Ascending aorta (tissue), 2 donors: ENCODE data around the gene ATXN1. TPM values are rescaled to one million over a fixed set of nuclear protein-coding genes. Genes with fewer than 3 reads are reported as not detected.
"Not testable (repeated sequence)": the region's sequence is repeated elsewhere in the genome, so short reads cannot be mapped to it uniquely, and the experiment has no call there.

Experiments
- DNase-seq, 2 donors: peaks; one replicate each; pipeline ENCODE4 v3.0.0-alpha.2; 2019; ENCODE audit warnings: low spot score in 2 of 2
- H3K27ac ChIP-seq, 2 donors: fragments of 200-600 bp; sonication (generic); one replicate each; pipeline ENCODE4 v1.5.1; 2016 to 2017; ENCODE audit warnings: mild to moderate bottlenecking in 1 of 2
- H3K27me3 ChIP-seq: fragments of 200-600 bp; sonication (generic); one replicate; pipeline ENCODE4 v1.5.1; 2017
- H3K36me3 ChIP-seq, 2 donors: fragments of 200-600 bp; sonication (generic); one replicate each; pipeline ENCODE4 v1.5.1; 2016
- H3K4me1 ChIP-seq, 2 donors: fragments of 200-600 bp; sonication (generic); one replicate each; pipeline ENCODE4 v1.5.1; 2016 to 2017; ENCODE audit warnings: mild to moderate bottlenecking in 1 of 2
- H3K4me3 ChIP-seq, 2 donors: fragments of 200-600 bp; sonication (generic); one replicate each; pipeline ENCODE4 v1.5.1; 2016 to 2017; ENCODE audit warnings: mild to moderate bottlenecking in 1 of 2
- H3K9me3 ChIP-seq, 2 donors: fragments of 200-600 bp; sonication (generic); one replicate each; pipeline ENCODE4 v1.5.1; 2016
- intact Hi-C: fragments of 100-400 bp; cut with DNase I; formaldehyde crosslinking; loops from one replicate; pipeline ENCODE4 v1.15.1; 2023
- total RNA-seq: library from RNA; depleted of rRNA; stranded (reverse); fragments of >200 nt; gene quantifications from one replicate; pipeline ENCODE4 v1.1.0, GENCODE V29; 2016
- TF ChIP-seq, protein P1 (sequence below), 3 experiments: fragments of 200-600 bp in 2 of 3; fragments of 450-650 bp in 1 of 3; sonication (generic) in 2 of 3; IDR thresholded peaks; one replicate each; pipeline ENCODE4 v1.5.1; 2016 to 2019; ENCODE audit warnings: antibody characterized with exemption in 3 of 3, mild to moderate bottlenecking in 1 of 3, moderate library complexity in 1 of 3

ATXN1 gene
- total RNA-seq, 1 donor from 2014 or later: 68.3 TPM

DNA sequence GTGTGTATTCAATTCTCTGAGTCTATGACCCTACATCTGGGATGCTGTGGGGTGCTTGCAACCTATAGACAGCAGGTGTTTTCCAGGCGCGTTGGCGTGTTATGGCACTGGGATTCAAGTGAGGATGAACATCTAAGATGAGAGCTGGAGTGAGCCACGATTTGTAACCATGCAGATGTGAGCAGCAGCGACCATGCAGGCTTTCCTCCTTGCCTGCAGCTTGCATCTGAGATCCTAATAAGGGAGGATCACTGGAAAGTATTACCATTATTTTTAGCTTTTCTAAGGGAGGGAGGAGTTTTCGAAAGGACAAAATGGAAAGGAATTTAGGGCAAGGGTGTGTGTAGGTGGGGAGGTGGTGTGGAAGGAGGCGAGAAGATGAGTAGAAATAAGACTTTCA lies 216.7 kb downstream of the ATXN1 start:
- intact Hi-C loops: no loop called here
- Histone ChIP-seq H3K36me3 (no peaks in the 10 kb centered on the region), H3K9me3 (no peaks in the 10 kb centered on the region), H3K4me3 (no peak overlapping the region), H3K27me3 (no peaks in the 10 kb centered on the region), H3K27ac (peak overlapping the region; percentile 29 to 39), H3K4me1 (peaks cover 10 to 34% of the 10 kb centered on the region in 2 donors)
- TF ChIP-seq, protein P1, sequence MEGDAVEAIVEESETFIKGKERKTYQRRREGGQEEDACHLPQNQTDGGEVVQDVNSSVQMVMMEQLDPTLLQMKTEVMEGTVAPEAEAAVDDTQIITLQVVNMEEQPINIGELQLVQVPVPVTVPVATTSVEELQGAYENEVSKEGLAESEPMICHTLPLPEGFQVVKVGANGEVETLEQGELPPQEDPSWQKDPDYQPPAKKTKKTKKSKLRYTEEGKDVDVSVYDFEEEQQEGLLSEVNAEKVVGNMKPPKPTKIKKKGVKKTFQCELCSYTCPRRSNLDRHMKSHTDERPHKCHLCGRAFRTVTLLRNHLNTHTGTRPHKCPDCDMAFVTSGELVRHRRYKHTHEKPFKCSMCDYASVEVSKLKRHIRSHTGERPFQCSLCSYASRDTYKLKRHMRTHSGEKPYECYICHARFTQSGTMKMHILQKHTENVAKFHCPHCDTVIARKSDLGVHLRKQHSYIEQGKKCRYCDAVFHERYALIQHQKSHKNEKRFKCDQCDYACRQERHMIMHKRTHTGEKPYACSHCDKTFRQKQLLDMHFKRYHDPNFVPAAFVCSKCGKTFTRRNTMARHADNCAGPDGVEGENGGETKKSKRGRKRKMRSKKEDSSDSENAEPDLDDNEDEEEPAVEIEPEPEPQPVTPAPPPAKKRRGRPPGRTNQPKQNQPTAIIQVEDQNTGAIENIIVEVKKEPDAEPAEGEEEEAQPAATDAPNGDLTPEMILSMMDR (IDR thresholded peaks at IDR 0.05): no peak
- no peak for DNase-seq

DNA sequence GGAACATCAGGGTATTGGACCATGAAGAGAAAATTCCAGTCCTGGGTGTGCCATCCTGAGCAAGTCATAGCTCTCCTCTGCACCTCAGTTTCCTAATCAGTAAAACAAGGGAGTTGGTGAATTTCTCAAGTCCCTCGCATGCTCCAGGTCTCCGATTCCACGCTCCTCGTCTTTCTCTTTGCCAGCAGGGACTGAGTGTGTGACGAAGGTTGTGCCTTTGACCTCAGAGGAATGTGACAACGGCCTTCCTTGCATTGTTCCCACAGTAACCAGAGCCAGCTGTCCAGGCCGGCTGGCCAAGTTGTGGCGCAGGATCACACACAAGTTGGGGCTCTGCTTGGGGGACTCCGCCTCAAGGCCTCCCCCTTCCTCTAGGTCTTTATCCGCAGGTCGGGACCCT lies 217.3 kb downstream of the ATXN1 start:
- Histone ChIP-seq H3K4me3 (no peak overlapping the region), H3K4me1 (peaks cover 10 to 34% of the 10 kb centered on the region in 2 donors), H3K27me3 (no peaks in the 10 kb centered on the region), H3K9me3 (no peaks in the 10 kb centered on the region), H3K27ac (peak overlapping the region; percentile 29 to 39), H3K36me3 (no peaks in the 10 kb centered on the region)
- no peak for DNase-seq
- intact Hi-C loops: no loop called here
- TF ChIP-seq, protein P1 (IDR thresholded peaks at IDR 0.05): no peak

DNA sequence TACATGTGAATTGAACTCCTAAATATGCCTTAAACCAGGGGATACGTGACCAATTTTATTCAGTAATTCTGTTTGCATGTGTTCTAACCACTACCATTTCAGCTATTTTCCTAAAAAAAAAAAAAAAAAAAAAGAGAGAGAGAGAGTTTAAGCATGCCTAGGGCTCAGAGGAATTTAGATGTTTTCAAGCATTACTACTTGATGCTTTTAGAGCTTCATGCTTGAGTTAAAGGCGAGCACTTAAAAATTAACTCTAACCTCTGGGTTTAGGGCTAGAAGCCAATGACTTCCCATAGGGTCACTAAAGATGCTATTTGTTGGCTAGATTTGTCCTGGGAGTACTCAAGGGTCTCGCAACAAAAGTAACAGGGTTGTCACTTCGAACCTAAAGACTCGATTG lies 217.7 kb downstream of the ATXN1 start:
- intact Hi-C loops: no loop called here
- Histone ChIP-seq H3K36me3 (no peaks in the 10 kb centered on the region), H3K9me3 (no peaks in the 10 kb centered on the region), H3K4me3 (no peak overlapping the region), H3K27ac (no peak overlapping the region), H3K27me3 (no peaks in the 10 kb centered on the region), H3K4me1 (peaks cover 10 to 34% of the 10 kb centered on the region in 2 donors)
- DNase-seq: no peak
- TF ChIP-seq, protein P1 (IDR thresholded peaks at IDR 0.05): no peak

DNA sequence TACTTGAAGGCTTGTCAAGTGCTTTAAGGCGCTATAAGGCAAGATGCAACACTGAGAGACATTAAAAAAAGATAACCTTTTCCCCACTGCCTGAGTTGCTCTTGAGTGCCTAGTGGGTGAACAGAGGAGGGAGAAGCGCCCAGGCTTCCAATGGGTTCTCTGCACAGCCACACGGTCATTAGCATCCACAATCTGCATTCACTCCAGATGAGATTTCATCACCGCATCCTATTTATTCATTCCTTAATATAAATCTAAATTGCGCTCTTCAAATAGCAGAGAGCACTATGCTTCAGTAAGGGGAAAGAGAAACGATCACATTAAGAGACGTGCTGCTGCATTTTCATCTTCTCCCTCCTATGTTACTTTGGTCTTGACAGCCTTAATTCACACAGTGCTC lies 219.2 kb downstream of the ATXN1 start:
- intact Hi-C loops: no loop called here
- H3K27ac ChIP-seq: peak overlapping the region; percentile 50 to 67
- H3K36me3 ChIP-seq: no peaks in the 10 kb centered on the region
- no peak overlapping the region for H3K4me3 ChIP-seq
- TF ChIP-seq, protein P1 (IDR thresholded peaks at IDR 0.05): no peak
- H3K27me3 ChIP-seq: no peaks in the 10 kb centered on the region
- H3K9me3 ChIP-seq: no peaks in the 10 kb centered on the region
- H3K4me1 ChIP-seq: peaks cover 10 to 34% of the 10 kb centered on the region in 2 donors
- no peak for DNase-seq

DNA sequence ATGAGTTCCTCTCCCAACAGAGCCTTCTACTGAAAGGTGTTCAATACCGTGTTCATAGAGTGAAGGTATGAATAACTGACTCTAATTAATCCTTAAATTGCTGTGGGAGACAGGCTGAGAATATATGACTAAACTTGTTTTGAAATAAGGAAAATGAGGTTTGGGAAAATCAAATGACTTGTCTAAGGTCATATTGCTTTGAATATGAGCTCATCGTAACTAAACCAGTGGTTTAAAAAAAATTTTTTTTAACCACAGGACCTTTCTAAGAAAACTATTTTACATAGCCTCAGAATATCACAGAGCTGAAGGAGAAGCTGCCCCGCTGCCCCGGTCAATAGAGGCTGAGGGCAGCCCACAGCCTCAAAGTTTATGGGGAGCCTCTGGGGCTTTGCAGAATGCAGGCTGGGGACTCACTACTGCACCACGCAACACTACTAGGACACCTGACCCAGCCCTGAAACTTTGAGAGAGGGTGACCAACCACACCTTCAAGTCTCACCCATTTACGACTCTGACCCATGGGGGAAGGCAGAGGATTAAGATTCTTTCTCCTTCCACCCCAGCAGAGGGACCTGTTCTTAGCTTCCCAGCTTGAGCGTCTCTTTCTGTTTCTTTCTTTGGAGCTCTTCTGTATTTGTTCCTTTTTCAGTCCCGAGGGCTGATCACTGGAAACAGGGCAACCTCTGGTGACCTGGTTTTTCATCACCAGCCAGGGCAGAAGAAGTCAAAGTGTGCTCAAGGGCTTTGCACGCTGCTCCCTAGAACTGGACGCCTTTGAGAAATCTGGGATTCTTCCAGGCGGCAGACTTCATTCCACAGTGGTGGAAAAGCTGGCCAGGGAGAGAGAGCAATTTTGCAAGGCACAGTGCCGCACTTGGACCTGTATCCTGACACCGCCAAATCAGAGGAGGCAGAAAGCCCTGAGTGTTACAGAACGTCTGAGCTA lies 220.2 kb downstream of the ATXN1 start:
- TF ChIP-seq, protein P1 (IDR thresholded peaks at IDR 0.05): peak in 1 of 3 experiments; percentile 43
- H3K36me3 ChIP-seq: no peaks in the 10 kb centered on the region
- peak overlapping the region in 1 of 2 donors; percentile 48 for H3K4me3 ChIP-seq
- peaks cover 10 to 34% of the 10 kb centered on the region in 2 donors for H3K4me1 ChIP-seq
- DNase-seq: peak in 1 of 2 donors; percentile 71
- intact Hi-C loops: no loop called here
- H3K9me3 ChIP-seq: no peaks in the 10 kb centered on the region
- peak overlapping the region; percentile 50 to 67 for H3K27ac ChIP-seq
- no peaks in the 10 kb centered on the region for H3K27me3 ChIP-seq

DNA sequence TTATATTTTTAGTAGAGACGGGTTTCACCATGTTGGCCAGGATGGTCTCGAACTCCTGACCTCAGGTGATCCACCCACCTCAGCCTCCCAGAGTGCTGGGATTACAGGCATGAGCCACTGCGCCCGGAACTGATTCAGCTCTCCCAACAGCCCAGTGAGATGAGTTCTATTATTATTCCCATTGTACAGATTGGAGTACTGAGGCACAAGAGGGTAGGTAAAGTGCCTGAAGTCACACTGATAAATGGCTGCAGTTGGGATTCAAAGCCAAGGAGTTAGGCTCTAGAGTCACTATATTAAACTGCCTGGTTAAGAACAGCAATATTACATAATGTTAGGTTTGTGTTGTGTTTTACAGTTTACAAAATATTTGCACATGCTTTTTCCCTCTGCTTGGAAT lies 220.9 kb downstream of the ATXN1 start:
- DNase-seq, H3K9me3 ChIP-seq, H3K27me3 ChIP-seq, H3K4me3 ChIP-seq, intact Hi-C loops, H3K36me3 ChIP-seq, H3K27ac ChIP-seq: not testable (repeated sequence)
- H3K4me1 ChIP-seq: peaks cover 10 to 34% of the 10 kb centered on the region in 2 donors
